Inflammatory macrophage treated with lipopolysaccharide for 1 hour (primary cell): Measurements from ENCODE around the gene GRIK5.
"Not testable (repeated sequence)": the region's sequence is repeated elsewhere in the genome, so short reads cannot be mapped to it uniquely, and the experiment has no call there.

Experiments
- DNase-seq, 2 donors: peaks; one replicate each; pipeline ENCODE4 v3.0.0-alpha.2; 2020 to 2022

Gene GRIK5

GRCh38 chr19:42005504-42005903, 64.5 kb downstream of the GRIK5 start:
- DNase-seq = no peak

- no peak for DNase-seq
Observed at GRCh38 chr19:42003506-42004294, 66.3 kb downstream of the GRIK5 start.

- DNase-seq = no peak
Observed at GRCh38 chr19:41999878-42000208, 70.2 kb downstream of the GRIK5 start.

GRCh38 chr19:41999071-41999877, 70.7 kb downstream of the GRIK5 start:
- no peak for DNase-seq

- peak in 1 of 2 donors; percentile 23 for DNase-seq
Observed at GRCh38 chr19:41998246-41999020, 71.6 kb downstream of the GRIK5 start.

- no peak for DNase-seq
Observed at GRCh38 chr19:41997851-41998229, 72.2 kb downstream of the GRIK5 start.

GRCh38 chr19:41997121-41997850, 72.7 kb downstream of the GRIK5 start:
- DNase-seq = peak; percentile 6 to 53

GRCh38 chr19:41995959-41996797, 73.8 kb downstream of the GRIK5 start:
- DNase-seq = no peak

GRCh38 chr19:41994994-41995958, 74.7 kb downstream of the GRIK5 start:
- no peak for DNase-seq

GRCh38 chr19:41994521-41994971, 75.5 kb downstream of the GRIK5 start:
- no peak for DNase-seq

GRCh38 chr19:41993612-41994483, 76.2 kb downstream of the GRIK5 start, which contains the start of gene ATP1A3:
TSS of gene ATP1A3 (minus strand) at chr19:41994230. CDS start at chr19:41994076, 154 bp downstream.
- peak in 1 of 2 donors; percentile 29 for DNase-seq

GRCh38 chr19:41991925-41992569, 78.0 kb downstream of the GRIK5 start:
- not testable (repeated sequence) for DNase-seq

- no peak for DNase-seq
Observed at GRCh38 chr19:41991025-41991424, 79.0 kb downstream of the GRIK5 start.

GRCh38 chr19:41990615-41991014, 79.4 kb downstream of the GRIK5 start:
- DNase-seq = no peak

GRCh38 chr19:41990028-41990427, 80.0 kb downstream of the GRIK5 start:
- no peak for DNase-seq

- DNase-seq = no peak
Observed at GRCh38 chr19:41988947-41989346, 81.1 kb downstream of the GRIK5 start.

- DNase-seq = no peak
Observed at GRCh38 chr19:41987141-41987860, 82.7 kb downstream of the GRIK5 start.

- DNase-seq = no peak
Observed at GRCh38 chr19:41984961-41985360, 85.0 kb downstream of the GRIK5 start.
